ENCODE measurements around the gene FOLR1.

The FOLR1 gene

GRCh38 chr11:72227316-72228228 is 35.6 kb downstream of the FOLR1 start:
- DNase-seq (ENCODE audit: low spot score), result peak; percentile 64
- Histone ChIP-seq H3K27ac (no peak overlapping the region), H3K4me3 (no peak overlapping the region)
- TF ChIP-seq, protein P1, sequence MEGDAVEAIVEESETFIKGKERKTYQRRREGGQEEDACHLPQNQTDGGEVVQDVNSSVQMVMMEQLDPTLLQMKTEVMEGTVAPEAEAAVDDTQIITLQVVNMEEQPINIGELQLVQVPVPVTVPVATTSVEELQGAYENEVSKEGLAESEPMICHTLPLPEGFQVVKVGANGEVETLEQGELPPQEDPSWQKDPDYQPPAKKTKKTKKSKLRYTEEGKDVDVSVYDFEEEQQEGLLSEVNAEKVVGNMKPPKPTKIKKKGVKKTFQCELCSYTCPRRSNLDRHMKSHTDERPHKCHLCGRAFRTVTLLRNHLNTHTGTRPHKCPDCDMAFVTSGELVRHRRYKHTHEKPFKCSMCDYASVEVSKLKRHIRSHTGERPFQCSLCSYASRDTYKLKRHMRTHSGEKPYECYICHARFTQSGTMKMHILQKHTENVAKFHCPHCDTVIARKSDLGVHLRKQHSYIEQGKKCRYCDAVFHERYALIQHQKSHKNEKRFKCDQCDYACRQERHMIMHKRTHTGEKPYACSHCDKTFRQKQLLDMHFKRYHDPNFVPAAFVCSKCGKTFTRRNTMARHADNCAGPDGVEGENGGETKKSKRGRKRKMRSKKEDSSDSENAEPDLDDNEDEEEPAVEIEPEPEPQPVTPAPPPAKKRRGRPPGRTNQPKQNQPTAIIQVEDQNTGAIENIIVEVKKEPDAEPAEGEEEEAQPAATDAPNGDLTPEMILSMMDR (IDR thresholded peaks at IDR 0.05), result no peak

GRCh38 chr11:72228229-72228843 is 36.4 kb downstream of the FOLR1 start:
- TF ChIP-seq, protein P1 (IDR thresholded peaks at IDR 0.05), result no peak
- H3K4me3 ChIP-seq, result no peak overlapping the region
- H3K27ac ChIP-seq, result no peak overlapping the region
- DNase-seq (ENCODE audit: low spot score), result peak; percentile 65

- Histone ChIP-seq H3K27ac (no peak overlapping the region), H3K4me3 (no peak overlapping the region)
- no peak for DNase-seq (ENCODE audit: low spot score)
- TF ChIP-seq, protein P1 (IDR thresholded peaks at IDR 0.05), result no peak
These were observed 36.9 kb downstream of the FOLR1 start for GRCh38 chr11:72228844-72229231.

- peak; percentile 64 for DNase-seq (ENCODE audit: low spot score)
- Histone ChIP-seq H3K27ac (no peak overlapping the region), H3K4me3 (no peak overlapping the region)
- TF ChIP-seq, protein P1 (IDR thresholded peaks at IDR 0.05), result no peak
These were observed 37.5 kb downstream of the FOLR1 start for GRCh38 chr11:72229336-72229924.

- Histone ChIP-seq H3K27ac (no peak overlapping the region), H3K4me3 (no peak overlapping the region)
- peak; percentile 53 for DNase-seq (ENCODE audit: low spot score)
- TF ChIP-seq, protein P1 (IDR thresholded peaks at IDR 0.05), result no peak
These were observed 38.2 kb downstream of the FOLR1 start for GRCh38 chr11:72229925-72230763.

- DNase-seq (ENCODE audit: low spot score), result no peak
- TF ChIP-seq, protein P1 (IDR thresholded peaks at IDR 0.05), result no peak
- Histone ChIP-seq H3K4me3 (no peak overlapping the region), H3K27ac (no peak overlapping the region)
These were observed 38.9 kb downstream of the FOLR1 start for GRCh38 chr11:72230764-72231365.

Measured in coronary artery (tissue), 2 donors.